HEK293T (cell line): Measurements from ENCODE around the gene RRBP1.

Experiments
- CTCF ChIA-PET: fragments of 350-600 bp; formaldehyde crosslinking; extraction: SDS; loops from one replicate; lab custom pipeline; 2021; ENCODE audit warnings: antibody characterized with exemption, inconsistent platforms; lab: Yijun Ruan, JAX
- POLR2A ChIA-PET: fragments of 350-600 bp; formaldehyde crosslinking; extraction: SDS; loops from one replicate; lab custom pipeline; 2020; ENCODE audit warnings: antibody characterized with exemption, inconsistent platforms; lab: Yijun Ruan, JAX
- DNase-seq: peaks from one replicate; pipeline ENCODE4 v3.0.0; 2012; ENCODE audit warnings: mixed read lengths; ENCODE audit errors: extremely low spot score
- ARNT ChIP-seq: fragments of 450-650 bp; IDR thresholded peaks from 2 replicates; pipeline ENCODE4 v1.6.1; 2017; ENCODE audit warnings: mild to moderate bottlenecking
- BHLHE40 ChIP-seq: fragments of 450-650 bp; IDR thresholded peaks from 2 replicates; pipeline ENCODE4 v1.6.1; 2016; ENCODE audit warnings: mild to moderate bottlenecking, moderate library complexity, borderline replicate concordance
- CTBP1 ChIP-seq: fragments of 450-650 bp; IDR thresholded peaks from 2 replicates; pipeline ENCODE4 v1.6.1; 2016; ENCODE audit warnings: borderline replicate concordance
- ELF4 ChIP-seq: fragments of 450-650 bp; IDR thresholded peaks from 2 replicates; pipeline ENCODE4 v1.6.1; 2017; ENCODE audit warnings: antibody characterized with exemption
- FOXA1 ChIP-seq: fragments of 450-650 bp; IDR thresholded peaks from 2 replicates; pipeline ENCODE4 v1.6.1; 2016; ENCODE audit warnings: mild to moderate bottlenecking
- FOXK2 ChIP-seq: fragments of 450-650 bp; IDR thresholded peaks from 2 replicates; pipeline ENCODE4 v1.6.1; 2016; ENCODE audit warnings: mild to moderate bottlenecking
- FOXM1 ChIP-seq: fragments of 450-650 bp; IDR thresholded peaks from 2 replicates; pipeline ENCODE4 v1.6.1; 2017; ENCODE audit warnings: mild to moderate bottlenecking, borderline replicate concordance
- HDGF ChIP-seq: fragments of 450-650 bp; IDR thresholded peaks from 2 replicates; pipeline ENCODE4 v1.6.1; 2017; ENCODE audit warnings: antibody characterized with exemption, borderline replicate concordance
- L3MBTL2 ChIP-seq: fragments of 450-650 bp; conservative IDR thresholded peaks from 2 replicates; pipeline ENCODE4 v1.6.1; 2016; ENCODE audit warnings: mild to moderate bottlenecking
- LEF1 ChIP-seq: fragments of 450-650 bp; IDR thresholded peaks from 2 replicates; pipeline ENCODE4 v1.6.1; 2017; ENCODE audit warnings: mild to moderate bottlenecking, borderline replicate concordance
- NFRKB ChIP-seq: fragments of 450-650 bp; IDR thresholded peaks from 2 replicates; pipeline ENCODE4 v1.6.1; 2016; ENCODE audit warnings: mild to moderate bottlenecking, moderate library complexity
- SP1 ChIP-seq: fragments of 450-650 bp; IDR thresholded peaks from 2 replicates; pipeline ENCODE4 v1.6.1; 2017
- SUZ12 ChIP-seq: fragments of 450-650 bp; IDR thresholded peaks from 2 replicates; pipeline ENCODE4 v1.6.1; 2016; ENCODE audit warnings: mild to moderate bottlenecking
- TARDBP ChIP-seq: fragments of 450-650 bp; IDR thresholded peaks from 2 replicates; pipeline ENCODE4 v1.6.1; 2016
- ZNF384 ChIP-seq: fragments of 450-650 bp; IDR thresholded peaks from 2 replicates; pipeline ENCODE4 v1.6.1; 2016
- TF ChIP-seq, protein P1 (sequence below): fragments of 450-650 bp; IDR thresholded peaks from 2 replicates; pipeline ENCODE4 v1.6.1; 2016

Gene RRBP1

DNA sequence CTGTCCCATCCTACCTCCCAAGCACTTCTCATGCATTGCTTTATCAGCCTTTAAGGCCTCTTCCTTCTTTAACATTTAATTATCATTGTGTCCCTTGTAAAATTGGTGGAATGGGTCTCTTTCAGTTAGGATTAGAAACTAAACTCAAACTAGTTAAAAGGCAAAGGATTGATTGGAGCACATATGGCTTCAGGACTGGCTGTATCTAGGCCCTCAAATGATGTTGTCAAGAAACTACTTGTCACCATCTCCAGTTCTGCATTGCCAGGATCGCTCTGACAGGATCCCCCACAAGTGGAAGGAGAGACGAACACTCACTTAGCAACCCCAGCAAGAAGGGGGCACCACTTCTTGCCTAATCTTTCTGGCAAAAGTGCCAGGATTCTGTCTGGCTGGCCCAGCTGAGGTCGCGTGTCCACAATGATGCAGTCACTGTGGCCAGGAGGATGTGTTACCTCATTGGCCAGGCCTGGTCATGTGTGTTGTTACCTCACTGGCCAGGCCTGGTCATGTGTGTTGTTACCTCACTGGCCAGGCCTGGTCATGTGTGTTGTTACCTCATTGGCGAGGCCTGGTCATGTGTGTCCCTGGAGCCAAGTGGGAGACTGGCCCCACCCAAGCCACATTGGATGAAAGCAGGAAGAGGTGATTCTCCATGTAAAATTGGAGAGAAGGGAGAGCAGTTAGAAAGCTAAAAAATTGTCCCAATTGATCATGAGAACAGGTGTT, 22.7 kb upstream of the RRBP1 start:
- CTCF ChIA-PET = no interaction called here
- no peak for DNase-seq
- TF ChIP-seq L3MBTL2 (no peak), SUZ12 (no peak), BHLHE40 (no peak), SP1 (no peak), FOXA1 (no peak), LEF1 (no peak), FOXM1 (no peak), HDGF (no peak)
- TF ChIP-seq, protein P1, sequence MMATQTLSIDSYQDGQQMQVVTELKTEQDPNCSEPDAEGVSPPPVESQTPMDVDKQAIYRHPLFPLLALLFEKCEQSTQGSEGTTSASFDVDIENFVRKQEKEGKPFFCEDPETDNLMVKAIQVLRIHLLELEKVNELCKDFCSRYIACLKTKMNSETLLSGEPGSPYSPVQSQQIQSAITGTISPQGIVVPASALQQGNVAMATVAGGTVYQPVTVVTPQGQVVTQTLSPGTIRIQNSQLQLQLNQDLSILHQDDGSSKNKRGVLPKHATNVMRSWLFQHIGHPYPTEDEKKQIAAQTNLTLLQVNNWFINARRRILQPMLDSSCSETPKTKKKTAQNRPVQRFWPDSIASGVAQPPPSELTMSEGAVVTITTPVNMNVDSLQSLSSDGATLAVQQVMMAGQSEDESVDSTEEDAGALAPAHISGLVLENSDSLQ = no peak
- POLR2A ChIA-PET = no interaction called here

DNA sequence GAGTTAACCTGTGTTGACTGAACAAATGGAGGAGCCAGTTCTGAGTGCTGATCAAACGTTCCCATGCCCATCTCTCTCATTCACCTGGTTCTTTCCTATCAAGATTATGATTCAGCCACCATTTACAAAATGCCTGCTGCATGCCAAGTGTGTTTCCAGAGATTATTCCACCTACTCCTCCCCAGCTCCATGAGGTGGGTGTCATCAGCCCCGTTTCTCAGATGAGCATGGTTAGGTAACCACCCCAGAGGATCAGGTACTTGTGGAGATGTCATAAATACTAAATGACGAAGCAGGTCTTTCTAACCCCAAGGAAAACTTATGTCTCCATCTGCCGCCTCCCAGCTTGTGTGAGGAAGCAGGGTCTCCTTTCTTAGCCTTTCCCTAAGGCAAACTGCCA, 19.8 kb upstream of the RRBP1 start:
- CTCF ChIA-PET = no interaction called here
- POLR2A ChIA-PET = no interaction called here
- no peak for DNase-seq
- TF ChIP-seq SP1 (no peak), ELF4 (no peak), FOXK2 (no peak), ARNT (no peak)

DNA sequence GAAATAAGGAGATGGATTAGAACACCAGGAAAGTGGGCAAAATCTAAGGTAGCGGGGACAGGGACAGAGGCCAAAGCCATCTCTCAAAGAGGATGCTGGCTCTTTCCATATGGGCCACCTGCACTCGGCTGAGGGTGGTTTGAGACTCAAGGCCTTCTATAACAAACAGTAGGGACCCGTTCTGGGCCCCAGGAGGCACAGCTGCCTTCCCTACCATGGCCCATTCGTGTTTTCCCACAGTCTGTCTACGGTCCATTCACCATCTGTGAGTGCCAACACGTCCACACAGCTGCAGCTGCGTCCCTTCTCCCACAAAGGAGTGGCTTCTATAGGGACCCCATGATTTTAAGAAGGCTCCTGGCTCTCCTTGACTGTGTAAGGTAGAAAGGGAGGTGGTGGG, 18.6 kb upstream of the RRBP1 start:
- CTCF ChIA-PET = interaction anchor here (0.9 kb wide), 1 partner anchor 46 kb away, joined by 3 read pairs; no protein-coding TSS in a partner anchor
- no peak for DNase-seq
- TF ChIP-seq SP1 (no peak), LEF1 (no peak), HDGF (no peak), TARDBP (no peak), SUZ12 (no peak), FOXK2 (no peak), FOXM1 (no peak), L3MBTL2 (no peak)
- POLR2A ChIA-PET = no interaction called here

DNA sequence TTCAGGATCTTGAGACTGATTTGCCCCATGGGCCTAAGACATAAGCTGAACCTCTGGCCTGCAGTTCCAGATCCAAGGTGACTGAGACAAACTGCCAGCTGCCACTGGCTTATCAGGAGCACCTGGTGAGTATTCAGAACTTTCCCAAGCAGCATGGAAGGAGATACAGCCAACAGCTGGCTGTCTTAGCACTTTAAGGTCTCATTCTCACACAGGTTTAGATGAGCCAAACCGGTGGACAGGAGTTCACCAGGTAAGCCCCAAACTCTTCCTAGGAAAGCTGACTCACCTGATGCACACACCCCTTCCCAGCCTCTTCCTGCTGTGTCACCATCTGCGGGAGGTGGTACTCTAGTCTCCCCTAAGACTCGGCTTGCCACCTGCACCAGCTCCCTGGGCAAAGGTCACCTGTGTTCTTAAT, 17.9 kb upstream of the RRBP1 start, which contains the start of gene BANF2:
TSS of gene BANF2 (plus strand) at position 36 of the 421 bp plus-strand sequence. CDS start 25,060 bp downstream, outside the sequence.
- TF ChIP-seq LEF1 (no peak), ARNT (no peak), NFRKB (no peak), HDGF (no peak), FOXM1 (no peak), ZNF384 (no peak), CTBP1 (no peak), SUZ12 (no peak), BHLHE40 (no peak), L3MBTL2 (no peak), SP1 (no peak), FOXK2 (no peak), TARDBP (no peak), FOXA1 (no peak), ELF4 (no peak)
- TF ChIP-seq, protein P1 = no peak
- DNase-seq = no peak
- CTCF ChIA-PET = interaction anchor here (1.1 kb wide), 1 partner anchor 160 kb away, joined by 3 read pairs; no protein-coding TSS in a partner anchor
- POLR2A ChIA-PET = no interaction called here

DNA sequence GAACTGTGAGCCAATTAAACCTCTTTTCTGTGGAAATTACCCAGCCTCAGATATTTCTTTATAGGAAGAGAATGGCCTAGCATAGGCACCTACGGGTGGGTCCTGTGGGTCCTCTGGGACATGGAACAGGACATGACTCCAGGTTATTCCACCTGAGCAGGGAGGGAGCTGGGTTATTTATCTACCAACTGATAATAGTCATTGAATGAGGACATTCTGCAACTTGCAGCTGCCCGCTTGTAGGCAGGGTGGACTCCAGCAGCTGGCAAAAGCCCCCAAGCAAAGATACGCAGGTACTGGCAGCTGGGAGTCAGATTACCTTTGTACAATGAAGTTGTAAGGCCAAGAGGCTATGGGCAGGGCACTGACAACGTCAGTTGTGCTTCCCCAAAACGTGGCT, 16.3 kb upstream of the RRBP1 start:
- no peak for DNase-seq
- ChIA-PET CTCF (interaction anchor here (1.4 kb wide), 1 partner anchor 16 kb away, joined by 6 read pairs; no protein-coding TSS in a partner anchor), POLR2A (no interaction called here)
- TF ChIP-seq, protein P1 = no peak
- TF ChIP-seq BHLHE40 = no peak
- TF ChIP-seq FOXA1 = no peak
- TF ChIP-seq SUZ12 = no peak
- TF ChIP-seq ARNT = no peak

DNA sequence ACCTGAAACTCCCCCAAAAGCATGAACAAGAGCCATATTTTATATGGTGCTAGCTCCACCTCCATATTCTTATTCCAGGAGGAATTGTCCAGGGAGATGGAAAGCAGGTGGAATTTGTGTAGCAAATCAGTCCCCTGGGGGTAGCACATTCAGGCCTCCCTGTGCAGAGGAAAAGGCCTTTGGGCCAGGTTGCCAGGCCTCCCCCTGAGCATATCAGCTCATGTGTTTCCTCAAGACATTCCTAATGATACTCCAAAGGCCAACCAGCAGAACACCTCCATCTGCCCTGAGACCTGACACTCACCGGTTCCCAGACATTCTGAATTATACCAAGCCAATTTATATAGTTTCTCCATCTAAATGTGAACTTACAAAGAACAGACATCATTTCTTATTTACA, 15.1 kb upstream of the RRBP1 start:
- no peak for DNase-seq
- no peak for TF ChIP-seq ARNT
- TF ChIP-seq SP1 = no peak
- TF ChIP-seq L3MBTL2 = no peak
- no peak for TF ChIP-seq FOXK2
- no peak for TF ChIP-seq CTBP1
- TF ChIP-seq LEF1 = no peak
- TF ChIP-seq SUZ12 = no peak
- TF ChIP-seq NFRKB = no peak
- no peak for TF ChIP-seq BHLHE40
- no peak for TF ChIP-seq TARDBP
- TF ChIP-seq FOXA1 = no peak
- CTCF ChIA-PET = no interaction called here
- POLR2A ChIA-PET = no interaction called here
